KBM-7 (cell line): ENCODE measurements around the gene BSCL2.
"Not testable (repeated sequence)": the region's sequence is repeated elsewhere in the genome, so short reads cannot be mapped to it uniquely, and the experiment has no call there.

Experiments used
- DNase-seq: peaks from one replicate; pipeline ENCODE4 v3.0.0-alpha.2; 2015
- in situ Hi-C: fragments of 300-500 bp; cut with MboI; formaldehyde crosslinking; loops from 2 replicates; pipeline ENCODE4 v1.14.3; 2020; ENCODE audit warnings: low sequenced_read_pairs, low pct_unique_long_range_greater_than_20kb, mixed read lengths

Gene BSCL2

GRCh38 chr11:62724171-62724570, 16.9 kb upstream of the BSCL2 start:
- in situ Hi-C loops = no loop called here
- DNase-seq = no peak

- in situ Hi-C loops = no loop called here
Measured at GRCh38 chr11:62721994-62722393, 14.8 kb upstream of the BSCL2 start.

GRCh38 chr11:62719302-62719978, 12.2 kb upstream of the BSCL2 start:
- no peak for DNase-seq
- in situ Hi-C loops = no loop called here

More at GRCh38 chr11:62721994-62722393, 14.8 kb upstream of the BSCL2 start:
- peak; percentile 49 for DNase-seq

GRCh38 chr11:62716816-62717215, 9.6 kb upstream of the BSCL2 start:
- in situ Hi-C loops = no loop called here
- no peak for DNase-seq

- in situ Hi-C loops = no loop called here
- no peak for DNase-seq
Measured at GRCh38 chr11:62716206-62716605, 9.0 kb upstream of the BSCL2 start.

- no peak for DNase-seq
- in situ Hi-C loops = no loop called here
Measured at GRCh38 chr11:62715150-62716130, 8.2 kb upstream of the BSCL2 start.

- no peak for DNase-seq
- in situ Hi-C loops = no loop called here
Measured at GRCh38 chr11:62713343-62713742, 6.1 kb upstream of the BSCL2 start.

GRCh38 chr11:62712861-62713260, 5.6 kb upstream of the BSCL2 start:
- in situ Hi-C loops = no loop called here
- DNase-seq = no peak

- in situ Hi-C loops = no loop called here
- DNase-seq = no peak
Measured at GRCh38 chr11:62712276-62712812, 5.1 kb upstream of the BSCL2 start.

- no peak for DNase-seq
- in situ Hi-C loops = no loop called here
Measured at GRCh38 chr11:62710001-62710345, 2.7 kb upstream of the BSCL2 start.

- DNase-seq = no peak
- in situ Hi-C loops = no loop called here
Measured at GRCh38 chr11:62709247-62710000, 2.2 kb upstream of the BSCL2 start.

GRCh38 chr11:62708793-62709192, 1.6 kb upstream of the BSCL2 start:
- DNase-seq = no peak
- in situ Hi-C loops = no loop called here

GRCh38 chr11:62708392-62708791, 1.2 kb upstream of the BSCL2 start:
- DNase-seq = no peak
- in situ Hi-C loops = no loop called here

- in situ Hi-C loops = no loop called here
- no peak for DNase-seq
Measured at GRCh38 chr11:62706850-62707247, 375 bp downstream of the BSCL2 start.

GRCh38 chr11:62705880-62706849, 1.1 kb downstream of the BSCL2 start:
- in situ Hi-C loops = no loop called here
- peak; percentile 88 for DNase-seq

- no peak for DNase-seq
- in situ Hi-C loops = no loop called here
Measured at GRCh38 chr11:62705413-62705812, 1.8 kb downstream of the BSCL2 start.

GRCh38 chr11:62703921-62704320, 3.3 kb downstream of the BSCL2 start:
- DNase-seq, in situ Hi-C loops: not testable (repeated sequence)

- no peak for DNase-seq
- in situ Hi-C loops = no loop called here
Measured at GRCh38 chr11:62702246-62702645, 5.0 kb downstream of the BSCL2 start.
